ENCODE measurements around the gene TMPRSS9.

TMPRSS9 gene

DNA sequence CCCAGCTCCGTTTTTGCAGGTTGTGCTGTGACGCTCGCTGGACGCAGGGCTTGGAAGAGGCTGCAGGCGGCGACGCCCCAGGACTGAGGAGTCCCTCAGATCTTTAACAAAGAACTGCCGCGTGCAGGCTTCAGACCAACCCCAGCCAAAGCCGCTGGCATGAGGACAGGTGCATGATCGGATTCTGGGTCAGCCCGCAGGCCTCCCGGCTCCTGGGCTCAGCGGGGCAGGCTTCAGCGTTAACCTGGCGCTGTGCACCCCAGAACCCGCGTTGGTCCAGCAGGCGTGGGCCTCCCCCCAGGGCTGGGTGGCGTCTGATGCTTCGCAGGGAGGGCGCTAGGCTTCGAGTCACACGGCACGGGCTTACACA is 68.2 kb downstream of the TMPRSS9 start:
- TF ChIP-seq GATA2 (IDR thresholded peaks at IDR 0.05; ENCODE audit: low read depth, low read length), result no peak
- TF ChIP-seq GATA3 (IDR thresholded peaks at IDR 0.05; ENCODE audit: low read depth, low read length), result no peak

DNA sequence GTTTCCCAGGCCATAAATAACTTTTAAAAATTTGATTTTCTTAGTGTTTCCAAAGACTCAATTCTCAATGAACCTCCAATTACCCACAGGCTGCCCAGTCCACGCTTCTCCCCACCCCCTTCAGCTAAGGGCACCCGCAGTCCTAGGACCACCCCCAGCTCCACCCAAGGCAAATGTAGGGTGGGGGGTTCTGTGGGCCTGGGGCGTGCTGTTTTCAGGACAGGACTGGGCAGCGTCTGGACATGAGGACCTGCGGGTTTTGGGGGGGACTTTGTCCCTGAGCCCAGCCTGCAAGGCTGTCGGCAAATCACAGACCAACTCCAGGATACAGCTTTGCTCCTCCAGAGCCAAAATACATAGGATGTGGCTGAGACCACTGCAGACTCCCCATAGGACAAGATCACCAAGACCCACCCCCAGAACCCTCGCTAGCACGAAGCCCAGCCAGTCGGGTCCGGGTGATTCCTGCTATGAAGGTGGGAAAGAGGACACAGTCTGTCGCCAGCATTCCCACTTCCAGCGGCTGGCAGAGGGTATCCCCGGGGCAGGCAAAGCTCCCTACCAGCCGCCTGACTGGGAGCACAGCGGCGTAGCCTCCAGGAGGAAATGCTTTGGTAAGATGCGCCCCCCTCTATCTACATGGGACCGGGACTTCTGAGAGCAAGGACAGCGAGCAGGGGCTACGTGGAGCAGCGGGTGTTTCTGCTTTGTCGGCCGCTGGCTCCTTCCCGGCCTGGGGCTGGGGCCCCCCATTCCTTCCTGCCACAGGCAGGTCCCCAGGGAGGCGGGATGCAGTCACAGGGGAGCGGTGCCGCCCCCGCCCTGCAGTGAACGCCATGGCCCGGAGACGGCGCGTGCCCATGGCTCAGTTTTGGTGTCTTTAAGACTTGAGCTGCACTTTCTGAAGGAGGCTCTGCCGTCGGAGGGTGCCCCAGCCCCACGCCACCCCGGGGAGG is 69.0 kb downstream of the TMPRSS9 start:
- TF ChIP-seq GATA3 (IDR thresholded peaks at IDR 0.05; ENCODE audit: low read depth, low read length) (no peak), GATA2 (IDR thresholded peaks at IDR 0.05; ENCODE audit: low read depth, low read length) (no peak)

DNA sequence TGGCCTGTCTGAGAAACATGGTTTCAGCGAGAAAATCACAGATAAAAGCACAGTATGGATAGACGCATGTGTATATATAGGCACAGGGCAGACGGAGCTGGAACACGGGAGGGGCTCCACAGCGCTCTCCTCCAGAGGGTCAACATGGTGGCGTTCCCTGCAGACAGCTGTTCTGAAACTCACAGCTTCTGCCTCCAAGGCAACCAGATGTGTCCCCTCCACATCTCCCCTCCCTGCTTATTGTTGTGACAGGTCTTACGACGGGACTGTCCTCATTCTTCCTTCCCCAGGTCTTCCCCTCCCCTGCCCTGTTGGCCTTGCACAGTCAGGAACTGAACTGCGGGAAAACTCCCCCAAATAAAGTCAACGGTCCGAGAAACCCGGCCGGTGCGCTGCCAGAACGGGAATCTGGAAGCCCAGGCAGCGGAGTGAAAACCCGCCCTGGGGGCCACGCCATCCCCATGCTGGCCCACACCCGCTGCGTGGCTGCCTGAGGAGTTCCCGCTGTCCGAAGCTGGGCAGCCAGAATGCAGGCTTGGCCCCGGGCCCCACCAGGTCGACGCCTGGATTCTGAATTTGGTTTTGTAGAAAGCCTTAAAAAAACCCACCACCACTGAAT is 70.0 kb downstream of the TMPRSS9 start:
- TF ChIP-seq GATA3 (IDR thresholded peaks at IDR 0.05; ENCODE audit: low read depth, low read length), result no peak
- no peak for TF ChIP-seq GATA2 (IDR thresholded peaks at IDR 0.05; ENCODE audit: low read depth, low read length)

DNA sequence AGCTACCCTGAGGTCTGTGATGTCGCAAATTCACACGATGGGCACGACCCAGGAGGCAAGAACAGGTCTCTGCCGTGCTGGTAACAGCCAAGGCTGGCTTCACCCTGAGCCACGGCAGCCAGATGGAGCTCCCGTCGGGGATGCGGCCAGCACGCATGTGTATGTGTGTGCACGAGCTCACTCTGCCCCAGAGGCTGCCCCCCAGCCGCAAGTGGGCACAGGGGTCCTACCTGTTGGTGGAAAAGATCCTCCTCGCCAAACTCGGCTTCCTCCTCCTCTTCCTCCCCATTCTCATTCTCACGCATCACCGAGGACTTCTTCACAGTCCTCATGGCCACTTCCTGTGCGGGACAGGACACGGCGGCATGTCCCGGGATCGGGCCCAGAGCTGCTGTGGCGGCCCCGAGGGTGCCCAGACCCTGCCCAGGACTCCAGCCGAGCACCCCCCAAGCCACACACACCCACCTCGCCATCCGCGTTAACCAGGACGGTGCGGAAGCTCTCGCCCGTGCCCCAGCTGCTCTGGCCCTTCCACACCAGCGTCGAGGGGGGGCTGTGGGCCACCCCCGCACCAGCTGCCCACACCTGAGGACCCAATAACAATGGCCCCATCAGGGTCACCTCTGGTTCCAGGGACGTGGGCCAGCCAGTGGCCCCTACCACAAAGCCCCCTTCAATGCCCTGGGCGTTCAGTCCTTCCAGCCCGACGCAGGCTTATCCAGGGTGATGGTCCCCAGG is 71.4 kb downstream of the TMPRSS9 start:
- TF ChIP-seq GATA3 (IDR thresholded peaks at IDR 0.05; ENCODE audit: low read depth, low read length), result no peak
- TF ChIP-seq GATA2 (IDR thresholded peaks at IDR 0.05; ENCODE audit: low read depth, low read length), result no peak

DNA sequence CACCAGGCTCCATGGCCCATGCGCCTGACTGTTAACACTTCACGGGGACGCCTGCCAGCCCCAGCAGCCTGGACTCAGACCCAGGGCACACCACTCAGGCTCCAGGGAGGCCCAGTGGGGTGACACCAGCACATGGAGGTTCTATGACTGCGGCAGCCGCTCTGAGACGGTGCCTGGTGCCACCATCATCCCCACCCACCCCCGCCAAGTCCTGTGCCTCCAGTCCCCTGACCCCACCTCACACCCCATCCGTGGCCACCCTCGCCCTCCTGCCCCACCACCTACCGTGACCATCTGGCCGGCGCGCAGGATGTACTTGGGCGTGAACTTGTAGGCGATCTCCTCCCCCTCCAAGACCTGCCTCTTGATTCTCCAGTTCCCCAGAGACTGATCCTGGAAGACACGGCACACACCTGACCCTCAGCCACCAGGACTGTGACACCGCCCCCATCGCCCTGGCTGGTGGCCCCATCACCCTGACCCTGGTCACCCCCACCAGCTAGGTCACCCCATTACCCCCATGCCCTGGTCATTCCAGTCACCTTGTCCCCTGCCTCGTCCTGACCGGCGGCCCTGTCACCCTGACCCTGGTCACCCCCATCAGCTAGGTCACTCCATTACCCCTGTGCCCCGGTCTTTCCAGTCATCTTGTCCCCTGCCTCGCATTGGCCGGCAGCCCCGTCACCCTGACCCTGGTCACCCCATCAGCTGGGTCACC is 72.2 kb downstream of the TMPRSS9 start:
- no peak for TF ChIP-seq GATA3 (IDR thresholded peaks at IDR 0.05; ENCODE audit: low read depth, low read length)
- no peak for TF ChIP-seq GATA2 (IDR thresholded peaks at IDR 0.05; ENCODE audit: low read depth, low read length)

DNA sequence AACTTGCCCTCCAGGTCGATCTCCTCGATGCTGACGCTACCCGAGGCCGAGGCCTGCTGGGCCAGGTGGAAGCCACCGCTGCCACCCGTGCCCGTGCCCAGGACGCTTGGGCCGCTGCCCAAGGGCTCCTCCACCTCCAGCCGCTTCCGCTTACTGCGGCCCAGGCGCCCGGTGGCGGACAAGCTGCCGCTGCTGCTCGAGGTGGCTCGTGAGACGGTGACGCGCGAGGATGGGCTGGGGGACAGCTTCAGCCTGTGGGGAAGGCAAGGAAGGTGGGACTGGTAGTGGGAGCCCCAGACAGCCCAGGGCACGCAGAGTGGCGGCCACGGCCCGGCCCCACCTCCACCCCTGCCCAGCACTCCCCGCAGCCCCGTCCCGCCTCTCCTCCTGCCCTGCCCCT is 73.8 kb downstream of the TMPRSS9 start:
- no peak for TF ChIP-seq GATA2 (IDR thresholded peaks at IDR 0.05; ENCODE audit: low read depth, low read length)
- no peak for TF ChIP-seq GATA3 (IDR thresholded peaks at IDR 0.05; ENCODE audit: low read depth, low read length)

DNA sequence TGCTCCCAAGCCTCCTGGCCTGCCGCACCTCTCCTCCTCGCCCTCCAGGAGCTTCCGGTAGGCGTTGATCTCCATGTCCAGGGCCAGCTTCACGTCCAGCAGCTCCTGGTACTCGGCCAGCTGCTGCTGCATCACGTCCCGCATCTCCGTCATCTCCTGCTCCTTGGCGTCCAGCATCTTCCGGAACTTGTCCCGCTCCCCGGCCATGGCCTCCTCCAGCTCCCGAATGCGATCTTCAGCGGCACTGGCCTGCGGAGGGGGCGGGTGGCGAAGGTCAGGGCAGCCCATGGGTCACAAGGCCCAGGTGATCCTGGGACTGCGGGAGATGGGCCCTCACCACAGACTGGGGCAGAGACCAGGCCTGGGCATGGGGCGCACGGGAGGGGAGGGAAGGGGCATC is 74.2 kb downstream of the TMPRSS9 start:
- TF ChIP-seq GATA2 (IDR thresholded peaks at IDR 0.05; ENCODE audit: low read depth, low read length) (no peak), GATA3 (IDR thresholded peaks at IDR 0.05; ENCODE audit: low read depth, low read length) (no peak)

DNA sequence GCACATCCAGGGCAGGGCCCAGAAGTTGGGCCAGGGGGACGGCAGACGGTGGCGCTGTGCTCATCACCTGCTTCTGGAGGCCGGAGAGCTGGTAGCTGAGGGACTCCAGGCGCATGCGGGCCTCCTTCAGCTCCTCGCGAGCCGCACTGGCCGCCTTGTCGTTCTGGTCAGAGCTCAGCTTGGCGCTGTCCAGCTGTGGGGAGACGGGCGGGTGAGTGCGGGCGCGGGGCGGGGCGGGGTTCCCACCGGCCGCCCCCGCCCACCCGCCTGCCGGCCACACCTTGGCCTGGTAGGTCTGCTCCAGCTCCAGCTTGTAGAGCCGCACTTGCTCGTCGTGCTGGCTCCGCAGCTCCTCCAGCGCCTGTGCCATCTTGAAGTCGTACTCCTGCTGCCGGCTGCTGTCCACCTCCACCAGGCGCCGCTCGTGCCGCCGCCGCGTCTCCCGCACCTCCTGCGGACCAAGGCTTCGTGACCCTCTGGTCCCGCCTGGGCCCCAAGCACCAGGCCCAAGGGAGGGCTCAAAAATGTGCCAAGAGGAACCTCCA is 74.7 kb downstream of the TMPRSS9 start:
- TF ChIP-seq GATA2 (IDR thresholded peaks at IDR 0.05; ENCODE audit: low read depth, low read length), result no peak
- TF ChIP-seq GATA3 (IDR thresholded peaks at IDR 0.05; ENCODE audit: low read depth, low read length), result no peak

DNA sequence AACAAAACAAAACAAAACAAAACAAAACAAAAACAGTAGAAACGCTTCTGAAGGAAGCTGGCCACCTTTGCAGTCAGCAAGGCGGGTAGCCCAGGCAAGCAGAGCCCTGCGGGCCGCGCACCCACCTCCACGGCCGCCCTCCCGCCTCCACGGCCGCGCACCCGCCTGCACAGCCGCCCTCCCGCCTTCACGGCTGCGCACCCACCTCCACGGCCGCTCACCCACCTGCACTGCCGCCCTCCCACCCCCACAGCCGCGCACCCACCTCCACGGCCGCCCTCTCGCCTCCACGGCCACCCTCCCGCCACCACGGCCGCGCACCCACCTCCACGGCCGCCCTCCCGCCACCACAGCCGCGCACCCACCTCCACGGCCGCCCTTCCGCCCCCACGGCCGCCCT is 76.3 kb downstream of the TMPRSS9 start:
- TF ChIP-seq GATA3 (IDR thresholded peaks at IDR 0.05; ENCODE audit: low read depth, low read length), result no peak
- TF ChIP-seq GATA2 (IDR thresholded peaks at IDR 0.05; ENCODE audit: low read depth, low read length), result no peak

DNA sequence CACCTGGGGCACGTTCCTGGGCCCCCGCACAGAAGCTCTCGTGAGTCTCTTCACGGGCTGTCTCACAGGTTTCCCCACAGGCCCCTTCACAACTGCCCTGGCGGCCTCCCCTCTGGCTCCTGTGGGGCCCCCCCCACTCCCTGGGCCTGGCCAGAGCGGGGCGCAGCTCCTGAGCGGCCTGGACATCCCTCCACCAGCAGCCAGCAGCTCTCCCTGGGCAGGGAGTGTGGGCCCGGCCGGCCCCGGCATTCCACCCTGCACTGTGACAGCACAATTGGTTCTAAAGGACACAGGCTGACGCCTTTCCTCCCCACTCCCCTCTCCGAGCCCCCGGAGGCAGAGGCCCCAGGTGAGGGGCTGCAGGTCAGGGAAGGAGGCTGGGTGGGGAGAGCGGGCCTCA is 76.9 kb downstream of the TMPRSS9 start:
- no peak for TF ChIP-seq GATA3 (IDR thresholded peaks at IDR 0.05; ENCODE audit: low read depth, low read length)

DNA sequence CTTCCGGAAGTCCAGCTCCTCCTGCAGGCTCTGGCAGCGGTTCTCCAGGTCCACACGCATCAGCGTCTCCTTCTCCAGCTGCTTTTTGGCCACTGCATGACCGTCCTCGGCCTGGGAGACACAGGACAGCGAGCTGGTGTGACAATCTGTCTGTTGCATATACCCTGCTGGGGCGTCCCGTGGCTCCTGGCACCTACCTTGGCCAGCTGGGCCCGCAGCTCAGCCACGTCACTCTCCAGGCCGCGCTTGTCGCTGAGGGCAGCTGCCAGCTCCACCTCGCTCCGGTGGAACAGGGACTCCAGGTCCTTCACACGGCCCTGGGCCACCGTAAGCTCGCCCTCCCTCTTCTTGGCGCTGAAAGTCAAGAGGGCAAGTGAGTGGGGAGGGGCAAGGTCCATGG is 78.1 kb downstream of the TMPRSS9 start:
- TF ChIP-seq GATA2 (IDR thresholded peaks at IDR 0.05; ENCODE audit: low read depth, low read length), result no peak
- TF ChIP-seq GATA3 (IDR thresholded peaks at IDR 0.05; ENCODE audit: low read depth, low read length), result no peak

DNA sequence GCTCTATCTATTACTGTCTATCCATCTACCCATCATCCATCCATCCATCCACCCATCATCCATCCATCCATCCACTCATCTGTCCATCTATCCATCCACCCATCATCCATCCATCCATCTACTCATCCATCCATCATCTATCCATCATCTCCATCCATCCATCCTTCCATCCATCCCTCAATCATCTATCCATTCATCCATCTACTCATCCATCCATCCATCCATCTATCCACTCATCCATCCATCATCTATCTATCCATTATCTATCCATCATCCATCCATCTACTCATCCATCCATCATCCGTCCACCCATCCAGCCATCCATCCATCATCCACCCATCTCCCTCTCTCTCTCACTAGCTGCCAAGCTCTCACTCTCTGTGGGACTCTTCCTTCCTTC is 80.5 kb downstream of the TMPRSS9 start:
- TF ChIP-seq GATA3 (IDR thresholded peaks at IDR 0.05; ENCODE audit: low read depth, low read length) (no peak), GATA2 (IDR thresholded peaks at IDR 0.05; ENCODE audit: low read depth, low read length) (no peak)

DNA sequence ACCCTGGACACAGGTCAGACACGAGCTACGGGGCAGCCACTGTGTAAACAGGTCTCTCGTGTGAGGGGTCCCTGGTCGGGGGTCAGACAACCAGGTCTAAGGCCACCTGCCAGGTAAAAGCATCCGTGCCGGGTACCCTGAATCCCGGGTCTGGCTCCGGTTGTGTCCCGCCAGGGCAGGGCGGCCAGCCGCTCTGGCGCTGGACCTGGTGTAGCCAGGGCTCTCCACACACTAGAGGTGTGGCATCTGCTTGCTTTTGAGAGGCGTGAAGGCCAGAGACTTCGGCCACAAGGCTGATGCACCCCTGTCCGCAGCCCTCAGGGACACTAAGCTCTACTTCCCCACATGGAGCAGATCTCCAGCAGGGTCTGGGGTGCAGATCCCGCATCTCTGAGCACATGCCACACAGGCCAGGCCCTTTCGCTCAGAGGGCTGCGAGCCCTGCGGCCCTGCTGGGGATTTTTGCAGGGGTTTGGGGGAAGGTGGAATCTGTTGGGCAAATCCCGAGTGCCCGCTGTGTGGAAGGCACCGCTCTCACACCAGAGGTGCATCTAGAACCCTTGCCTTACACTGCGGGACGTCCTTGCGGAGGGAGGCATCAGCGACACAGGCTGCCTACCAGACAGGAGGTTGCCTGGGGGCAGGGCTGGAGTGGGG is 81.2 kb downstream of the TMPRSS9 start:
- TF ChIP-seq GATA2 (IDR thresholded peaks at IDR 0.05; ENCODE audit: low read depth, low read length), result no peak
- no peak for TF ChIP-seq GATA3 (IDR thresholded peaks at IDR 0.05; ENCODE audit: low read depth, low read length)

All from SH-SY5Y (cell line).